Common myeloid progenitor, CD34-positive (primary cell): ENCODE data around the gene DPYSL4.

Experiments used
- CTCF ChIA-PET: fragments of 350-600 bp; sonication (Branson Sonifier 250); formaldehyde crosslinking; loops from one replicate; lab custom pipeline; 2021; ENCODE audit warnings: antibody characterized with exemption; lab: Charles Lee
- POLR2A ChIA-PET: fragments of 350-600 bp; sonication (Branson Sonifier 250); formaldehyde crosslinking; loops from one replicate; lab custom pipeline; 2021; ENCODE audit warnings: antibody characterized with exemption; lab: Charles Lee
- DNase-seq, 3 donors: peaks; one replicate each; pipeline versions ENCODE4 v3.0.0 to v3.0.0-alpha.2; 2013
- H3K27ac ChIP-seq, 2 experiments: 1 replicate in 1 of 2; 2 replicates in 1 of 2; pipeline ENCODE4 v1.7.0; 2013; ENCODE audit warnings: inconsistent platforms in 2 of 2, low read length in 2 of 2, mild to moderate bottlenecking in 2 of 2, low read depth in 1 of 2, moderate library complexity in 1 of 2; ENCODE audit not compliant: severe bottlenecking in 2 of 2, insufficient read depth in 1 of 2, poor library complexity in 1 of 2
- H3K27me3 ChIP-seq, 5 experiments: replicated peaks in 2 of 5; 1 replicate in 3 of 5; 2 replicates in 2 of 5; pipeline versions ENCODE4 v1.6.1 to v1.7.0; 2013; ENCODE audit warnings: low read length in 4 of 5, mild to moderate bottlenecking in 2 of 5, moderate library complexity in 2 of 5, inconsistent platforms in 1 of 5; ENCODE audit not compliant: insufficient read depth in 5 of 5, control insufficient read depth in 4 of 5
- H3K36me3 ChIP-seq, 4 experiments: 1 replicate in 2 of 4; 2 replicates in 2 of 4; pipeline versions ENCODE4 v1.6.1 to v1.7.0; 2013; ENCODE audit warnings: low read length in 3 of 4, control low read depth in 1 of 4, mild to moderate bottlenecking in 1 of 4; ENCODE audit not compliant: control insufficient read depth in 4 of 4, insufficient read depth in 4 of 4
- H3K4me1 ChIP-seq, 4 experiments: 1 replicate in 3 of 4; 2 replicates in 1 of 4; pipeline versions ENCODE4 v1.6.1 to v1.7.1; 2013; ENCODE audit warnings: low read length in 3 of 4, mild to moderate bottlenecking in 3 of 4, control low read depth in 1 of 4, inconsistent platforms in 1 of 4, moderate library complexity in 1 of 4; ENCODE audit not compliant: control insufficient read depth in 4 of 4, insufficient read depth in 4 of 4; ENCODE audit errors: control extremely low read depth in 1 of 4
- H3K4me3 ChIP-seq, 7 experiments: 1 replicate in 4 of 7; 2 replicates in 3 of 7; pipeline versions ENCODE4 v1.5.1 to v1.7.0; 2013; ENCODE audit warnings: mild to moderate bottlenecking in 7 of 7, low read length in 6 of 7, moderate library complexity in 6 of 7, inconsistent platforms in 2 of 7, low read depth in 2 of 7, control low read depth in 1 of 7; ENCODE audit not compliant: insufficient read depth in 4 of 7, control insufficient read depth in 1 of 7; ENCODE audit errors: extremely low read depth in 1 of 7
- H3K9me3 ChIP-seq, 5 experiments: 1 replicate in 4 of 5; 2 replicates in 1 of 5; pipeline versions ENCODE4 v1.6.1 to v1.7.1; 2013; ENCODE audit warnings: low read length in 4 of 5, mild to moderate bottlenecking in 2 of 5, inconsistent platforms in 1 of 5, low read depth in 1 of 5, moderate library complexity in 1 of 5; ENCODE audit not compliant: control insufficient read depth in 4 of 5, insufficient read depth in 2 of 5; ENCODE audit errors: control extremely low read depth in 1 of 5
- WGBS: methylation state at CpG from one replicate; pipeline ENCODE4 v1.1.5; 2013; ENCODE audit not compliant: insufficient coverage; 5-methylcytosine and 5-hydroxymethylcytosine counted together

DPYSL4 gene

GRCh38 chr10:132227851-132228390 is 41.2 kb downstream of the DPYSL4 start:
- CTCF ChIA-PET = no interaction called here
- POLR2A ChIA-PET = no interaction called here
- Histone ChIP-seq H3K9me3 (no peaks in the 10 kb centered on the region), H3K36me3 (peaks cover 0 to 5% (median 3%) of the 10 kb centered on the region in 4 experiments), H3K27me3 (no peaks in the 10 kb centered on the region), H3K27ac (no peak overlapping the region), H3K4me1 (peaks cover 0 to 41% (median 36%) of the 10 kb centered on the region in 4 experiments), H3K4me3 (no peak overlapping the region)
- WGBS = 99% methylated on average over 23 of the region's 29 CpGs
- DNase-seq = no peak

DNA sequence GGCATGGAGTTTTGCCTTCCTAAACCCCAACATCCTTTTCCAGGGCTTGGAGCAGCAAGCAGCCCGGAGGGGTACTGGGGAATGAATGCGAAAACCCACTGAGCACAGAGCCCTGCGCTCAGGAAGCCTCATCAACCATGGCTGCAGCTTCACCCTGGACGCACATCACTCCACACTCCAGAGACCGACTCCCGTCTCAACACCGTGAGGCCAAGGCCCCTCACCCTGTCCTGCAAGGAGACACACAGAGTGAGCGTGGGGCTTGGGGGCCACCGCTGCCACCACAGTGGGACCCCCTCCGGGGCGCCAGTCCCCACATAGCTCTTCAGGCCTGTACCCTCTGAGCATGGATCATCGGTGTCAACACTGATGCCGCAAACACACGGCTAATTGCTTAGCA is 41.9 kb downstream of the DPYSL4 start:
- H3K4me3 ChIP-seq = no peak overlapping the region

DNA sequence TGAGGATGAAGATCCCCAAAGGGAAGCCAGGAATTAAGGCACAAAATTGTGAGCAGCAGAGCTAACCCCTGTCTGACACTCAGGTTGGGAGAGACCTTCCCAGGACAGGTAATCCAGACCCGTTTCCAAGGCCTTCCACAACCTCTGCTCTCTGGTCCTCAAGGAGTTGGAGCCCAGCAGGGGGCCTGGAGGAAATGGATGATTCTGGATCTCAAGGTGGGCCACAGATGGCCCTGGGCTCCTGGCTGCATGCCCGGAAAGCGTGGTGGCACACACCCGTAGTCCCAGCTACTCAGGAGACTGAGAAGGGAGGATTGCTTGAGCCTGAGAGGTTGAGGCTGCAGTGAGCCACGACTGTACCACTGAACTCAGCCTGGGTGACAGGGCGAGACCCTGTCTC is 42.3 kb downstream of the DPYSL4 start:
- Histone ChIP-seq H3K4me3 (no peak overlapping the region), H3K27ac (no peak overlapping the region), H3K36me3 (peaks cover 0 to 5% (median 3%) of the 10 kb centered on the region in 4 experiments), H3K9me3 (no peaks in the 10 kb centered on the region), H3K4me1 (peaks cover 0 to 50% (median 43%) of the 10 kb centered on the region in 4 experiments), H3K27me3 (no peaks in the 10 kb centered on the region)
- WGBS = 77% methylated on average over 5 of the region's 6 CpGs
- POLR2A ChIA-PET = no interaction called here
- peak; percentile 7 to 33 (median 25) for DNase-seq
- CTCF ChIA-PET = interaction anchor here (1.4 kb wide), 1 partner anchor 126 kb away, joined by 3 read pairs; no protein-coding TSS in a partner anchor

More for the DNA sequence above, 41.9 kb downstream of the DPYSL4 start:
- Histone ChIP-seq H3K9me3 (no peaks in the 10 kb centered on the region), H3K4me1 (peaks cover 0 to 45% (median 41%) of the 10 kb centered on the region in 4 experiments), H3K27me3 (no peaks in the 10 kb centered on the region), H3K36me3 (peaks cover 0 to 5% (median 3%) of the 10 kb centered on the region in 4 experiments), H3K27ac (no peak overlapping the region)
- ChIA-PET POLR2A (no interaction called here), CTCF (interaction anchor here (1.4 kb wide), 1 partner anchor 126 kb away, joined by 3 read pairs; no protein-coding TSS in a partner anchor)
- DNase-seq = no peak
- 95% methylated on average over 12 of the region's 14 CpGs for WGBS

GRCh38 chr10:132229834-132230556 is 43.2 kb downstream of the DPYSL4 start:
- H3K9me3 ChIP-seq = no peaks in the 10 kb centered on the region
- peaks cover 0 to 5% (median 4%) of the 10 kb centered on the region in 4 experiments for H3K36me3 ChIP-seq
- POLR2A ChIA-PET = no interaction called here
- H3K27ac ChIP-seq = no peak overlapping the region
- DNase-seq = peak; percentile 18 to 60 (median 45)
- CTCF ChIA-PET = interaction anchor here (1.4 kb wide), 1 partner anchor 125 kb away, joined by 3 read pairs; no protein-coding TSS in a partner anchor
- peaks cover 0 to 53% (median 44%) of the 10 kb centered on the region in 4 experiments for H3K4me1 ChIP-seq
- no peaks in the 10 kb centered on the region for H3K27me3 ChIP-seq
- 26% methylated on average over 23 of the region's 36 CpGs for WGBS
- H3K4me3 ChIP-seq = peak overlapping the region in 4 of 7 experiments; percentile 15 to 66 (median 46)

DNA sequence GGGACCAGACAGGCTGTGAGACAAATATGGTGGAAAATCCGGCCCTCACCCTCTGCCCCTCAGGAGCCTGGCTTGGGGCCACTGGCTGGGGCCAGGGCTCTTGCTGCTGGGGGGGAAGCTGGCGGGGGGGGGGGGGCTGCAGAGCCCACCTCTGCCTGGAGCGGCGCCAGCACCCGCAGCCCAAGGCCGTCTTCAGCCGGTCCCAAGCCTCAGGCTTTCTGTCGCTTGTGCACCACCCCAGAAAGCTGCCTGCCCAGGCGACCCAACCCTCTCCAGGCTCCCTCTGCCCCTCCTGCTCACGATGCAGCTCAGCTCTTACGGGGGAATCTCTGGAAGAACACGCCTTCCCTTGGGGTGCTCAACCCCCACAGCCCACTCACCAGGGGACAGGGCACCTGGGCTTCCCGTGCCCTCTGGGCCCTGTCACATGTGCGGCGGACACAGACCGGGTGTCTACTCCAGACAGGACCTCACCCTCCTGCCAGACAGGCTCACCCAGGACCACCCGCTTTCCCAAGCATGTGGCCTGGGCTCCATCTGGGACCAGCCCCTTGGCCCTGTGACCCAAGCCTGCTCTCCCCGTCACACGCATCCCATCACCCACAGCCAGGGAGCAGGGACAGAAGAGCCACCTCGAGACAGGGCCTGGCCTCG is 43.9 kb downstream of the DPYSL4 start:
- peaks cover 0 to 53% (median 44%) of the 10 kb centered on the region in 4 experiments for H3K4me1 ChIP-seq
- CTCF ChIA-PET = interaction anchor here (1.4 kb wide), 1 partner anchor 11 kb away, joined by 3 read pairs; no protein-coding TSS in a partner anchor
- WGBS = 72% methylated on average over 17 of the region's 21 CpGs

DNA sequence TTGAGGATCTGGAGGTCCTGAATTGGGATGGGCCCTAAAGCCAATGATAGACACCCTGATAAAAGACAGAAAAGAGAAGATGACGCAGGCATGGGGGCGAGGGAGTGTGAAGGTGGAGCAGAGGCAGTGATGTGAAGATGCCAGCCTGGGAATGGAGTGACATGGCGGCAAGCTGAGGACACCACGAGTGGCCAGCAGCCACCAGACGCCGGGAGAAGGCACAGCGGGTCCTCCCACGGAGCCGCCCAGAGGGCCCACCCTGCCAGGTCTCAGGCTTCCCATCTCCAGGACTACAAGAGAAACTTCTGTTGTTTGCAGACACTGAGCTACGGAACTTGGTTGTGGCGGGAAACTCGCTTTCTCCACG is 44.9 kb downstream of the DPYSL4 start:
- ChIA-PET CTCF (interaction anchor here (1.4 kb wide), 1 partner anchor 12 kb away, joined by 3 read pairs; no protein-coding TSS in a partner anchor), POLR2A (no interaction called here)
- WGBS = 74% methylated on average over 10 of the region's 13 CpGs
- H3K27ac ChIP-seq = no peak overlapping the region
- H3K9me3 ChIP-seq = no peaks in the 10 kb centered on the region
- peaks cover 0 to 53% (median 44%) of the 10 kb centered on the region in 4 experiments for H3K4me1 ChIP-seq
- no peaks in the 10 kb centered on the region for H3K27me3 ChIP-seq
- peaks cover 0 to 3% (median under 1%) of the 10 kb centered on the region in 4 experiments for H3K36me3 ChIP-seq
- peak overlapping the region in 1 of 7 experiments; percentile 11 for H3K4me3 ChIP-seq
- DNase-seq = no peak

More for the DNA sequence above, 43.9 kb downstream of the DPYSL4 start:
- Histone ChIP-seq H3K36me3 (peaks cover 0 to 4% (median 2%) of the 10 kb centered on the region in 4 experiments), H3K4me3 (peak overlapping the region in 3 of 7 experiments; percentile 41 to 66 (median 51)), H3K27me3 (no peaks in the 10 kb centered on the region), H3K9me3 (no peaks in the 10 kb centered on the region), H3K27ac (no peak overlapping the region)
- POLR2A ChIA-PET = no interaction called here
- DNase-seq = no peak
